ENCODE data around the gene CAPRIN1. TPM values are rescaled to one million over a fixed set of nuclear protein-coding genes. Genes with fewer than 3 reads are reported as not detected.
"Not testable (repeated sequence)": the region's sequence is repeated elsewhere in the genome, so short reads cannot be mapped to it uniquely, and the experiment has no call there.

CAPRIN1 gene
- total RNA-seq, 1 donor from 2014 or later, result 154 TPM

DNA sequence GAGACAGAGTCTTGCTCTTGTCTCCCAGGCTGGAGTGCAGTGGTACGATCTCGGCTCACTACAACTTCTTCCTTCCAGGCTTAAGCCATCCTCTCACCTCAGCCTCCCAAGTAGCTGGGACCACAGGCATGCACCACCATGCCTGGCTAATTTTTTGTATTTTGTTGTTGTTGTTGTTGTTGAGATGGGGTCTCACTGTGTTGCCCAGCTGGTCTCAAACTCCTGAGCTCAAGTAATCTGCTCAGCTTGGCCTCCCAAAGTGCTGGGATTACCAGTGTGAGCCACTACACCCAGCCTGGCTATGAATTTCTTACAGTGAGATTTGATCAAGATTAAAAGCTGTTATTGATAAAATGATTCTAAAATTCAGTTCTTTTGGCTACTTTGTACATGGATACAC is 43.4 kb downstream of the CAPRIN1 start:
- not testable (repeated sequence) for ATAC-seq

DNA sequence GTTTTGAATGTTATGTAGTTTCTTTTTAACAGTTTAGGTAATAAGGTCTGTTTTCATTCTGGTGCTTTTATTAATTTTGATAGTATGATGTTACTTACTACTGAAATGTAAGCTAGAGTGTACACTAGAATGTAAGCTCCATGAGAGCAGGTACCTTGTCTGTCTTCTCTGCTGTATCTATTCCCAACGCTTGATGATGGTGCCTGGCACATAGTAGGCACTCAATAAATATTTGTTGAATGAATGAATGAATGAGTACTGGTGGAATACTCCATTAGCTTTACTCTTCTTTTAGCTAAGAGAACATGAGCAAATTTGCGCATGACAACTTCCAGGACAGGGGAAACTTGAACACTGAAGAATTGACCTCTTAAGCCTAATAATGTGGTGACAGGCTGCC is 47.3 kb downstream of the CAPRIN1 start:
- ATAC-seq, result no peak

DNA sequence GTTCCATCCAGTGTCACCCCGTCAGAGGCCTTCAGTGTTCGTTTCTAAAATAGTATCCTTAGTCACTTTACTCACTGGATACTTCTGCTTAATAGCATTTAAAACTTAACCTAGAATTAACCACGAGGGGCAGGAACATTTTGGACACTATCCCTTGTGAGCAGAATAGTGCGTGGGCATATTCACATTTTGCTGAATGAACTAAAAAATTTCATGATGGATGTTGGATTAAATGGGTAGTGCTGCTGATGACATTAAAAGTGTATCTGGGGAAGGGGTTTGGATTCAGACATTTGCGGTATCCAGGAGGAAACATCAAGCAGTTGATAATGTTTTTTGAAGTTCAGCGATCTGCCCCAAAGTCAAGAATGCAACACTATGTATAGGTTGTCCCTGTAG is 53.1 kb downstream of the CAPRIN1 start:
- no peak for ATAC-seq

DNA sequence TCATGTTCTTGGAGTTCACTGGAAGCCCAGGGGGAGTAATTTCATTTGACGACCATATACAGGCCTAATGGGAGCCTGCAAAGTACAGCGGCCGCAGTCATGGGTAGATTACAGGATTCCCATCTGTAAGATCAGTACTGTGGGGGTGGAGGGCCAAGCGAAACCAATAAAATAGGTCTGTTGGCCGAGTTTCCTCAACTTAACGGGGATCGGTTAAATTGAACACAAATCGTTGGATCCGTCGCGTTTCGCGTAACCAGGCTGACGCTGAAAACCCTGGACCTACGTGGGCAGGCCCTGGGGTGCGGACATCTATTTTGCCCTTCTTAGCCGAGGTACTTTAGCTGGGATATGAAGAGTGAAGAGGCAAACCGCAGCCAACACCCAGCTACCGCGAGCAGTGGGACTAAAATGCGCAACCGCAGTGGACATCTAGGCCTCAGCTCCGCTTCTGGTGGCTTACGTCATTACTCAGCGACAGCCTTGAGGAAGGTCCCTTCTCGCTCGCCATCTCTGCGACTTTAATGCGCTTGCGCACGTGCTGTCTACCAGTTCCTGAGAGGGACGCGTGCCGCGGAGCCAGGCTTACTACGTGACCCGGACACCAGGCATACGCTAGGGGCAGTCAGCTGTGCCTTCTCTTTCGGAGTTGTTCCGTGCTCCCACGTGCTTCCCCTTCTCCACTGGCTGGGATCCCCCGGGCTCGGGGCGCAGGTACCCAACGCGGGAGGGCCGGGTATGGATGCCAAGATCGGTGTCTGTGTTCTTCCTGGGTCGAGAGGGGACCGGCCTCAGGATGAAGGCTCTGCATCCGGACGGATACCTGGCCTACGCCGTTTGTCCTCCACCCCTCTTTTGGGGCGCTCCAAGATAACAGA is 53.8 kb downstream of the CAPRIN1 start, which contains the start of gene NAT10:
Gene NAT10 (plus strand): TSS at position 551 of the 878 bp plus-strand sequence. CDS start 2,597 bp downstream, outside the sequence.
- ATAC-seq, result peak; percentile 97

DNA sequence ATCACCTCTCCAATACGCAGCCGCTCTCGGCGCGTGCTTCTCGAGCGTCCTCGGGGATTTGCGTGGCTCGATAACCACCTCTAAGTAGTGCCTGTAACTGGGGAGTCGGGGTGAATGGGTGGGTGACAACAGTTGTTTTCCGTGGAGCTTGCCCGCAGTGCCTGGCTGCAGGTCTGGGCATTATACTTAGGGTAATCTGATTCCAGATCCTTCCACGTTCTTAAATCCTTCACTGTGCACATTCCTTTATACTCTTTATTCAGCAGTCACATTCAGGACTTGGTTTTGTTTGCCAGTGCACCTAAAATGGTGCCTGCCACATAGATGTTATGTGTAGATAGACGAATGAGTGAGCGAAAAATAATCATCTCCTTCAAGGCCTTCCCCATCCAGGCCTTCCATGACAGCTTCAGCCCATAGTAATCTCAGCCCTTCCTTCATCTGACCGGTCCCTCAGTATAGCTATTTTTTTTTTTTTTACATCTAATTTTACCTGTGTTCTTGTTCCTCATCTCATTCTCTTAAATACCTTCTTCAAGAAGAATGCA is 54.5 kb downstream of the CAPRIN1 start:
- ATAC-seq, result no peak

DNA sequence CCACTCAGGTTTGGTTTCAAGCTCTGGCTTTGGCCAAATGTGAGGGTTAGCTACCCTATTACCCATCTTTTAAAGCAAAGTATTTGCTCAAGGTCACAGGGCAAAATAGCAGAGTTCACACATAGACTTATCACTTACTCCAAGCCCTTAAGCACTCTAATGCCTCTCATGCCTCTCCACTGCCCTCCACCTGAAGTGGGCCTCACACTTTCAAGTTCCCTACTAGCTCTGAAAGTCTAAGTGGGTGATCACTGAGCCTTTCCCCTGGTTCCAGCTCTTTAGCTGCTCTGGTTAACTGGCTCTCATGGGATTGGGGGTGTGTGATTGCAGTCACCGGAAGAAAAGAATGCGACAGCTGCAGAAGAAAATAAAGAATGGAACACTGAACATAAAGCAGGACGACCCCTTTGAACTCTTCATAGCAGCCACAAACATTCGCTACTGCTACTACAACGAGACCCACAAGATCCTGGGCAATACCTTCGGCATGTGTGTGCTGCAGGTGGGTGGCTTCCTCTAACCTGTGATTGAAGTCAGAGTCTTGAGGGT is 60.3 kb downstream of the CAPRIN1 start:
- ATAC-seq, result no peak

DNA sequence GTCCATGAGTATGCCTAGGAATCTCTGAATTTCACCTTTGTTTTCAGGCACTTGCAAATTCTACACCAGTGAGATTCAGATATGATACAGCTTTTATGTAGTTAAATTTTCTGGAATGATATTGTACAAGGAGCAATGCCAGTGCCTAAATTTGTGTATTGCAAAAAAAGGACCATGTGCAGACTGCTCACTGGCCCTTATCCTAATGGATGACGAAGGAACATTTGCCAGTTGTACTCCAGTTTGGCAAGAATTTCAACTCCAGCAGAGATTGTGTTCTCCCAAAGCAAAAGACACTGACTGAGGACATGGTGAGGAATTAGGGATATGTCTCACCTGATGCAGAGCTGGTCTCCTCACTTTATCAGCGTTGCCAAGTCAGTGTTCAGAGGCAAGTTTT is 62.5 kb downstream of the CAPRIN1 start:
- ATAC-seq, result no peak

DNA sequence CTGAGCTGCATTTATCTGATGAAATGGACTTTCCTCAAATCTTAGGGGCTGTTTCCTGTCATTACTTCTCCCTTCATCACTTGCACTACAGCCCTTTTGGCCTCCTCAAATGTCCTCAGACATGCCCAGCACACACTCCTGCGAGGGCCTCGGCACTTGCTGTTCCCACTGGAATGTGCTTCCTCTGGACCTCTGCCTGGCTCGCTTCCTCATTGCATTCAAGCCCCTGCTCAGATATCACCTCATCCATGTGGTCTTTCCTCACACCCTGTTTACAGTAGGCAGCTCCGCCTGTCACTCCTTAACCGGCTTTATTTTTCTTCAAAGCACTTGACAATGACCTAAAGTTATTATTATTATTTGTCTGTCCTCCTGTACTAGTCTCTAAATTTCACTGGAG is 62.9 kb downstream of the CAPRIN1 start:
- ATAC-seq, result no peak

DNA sequence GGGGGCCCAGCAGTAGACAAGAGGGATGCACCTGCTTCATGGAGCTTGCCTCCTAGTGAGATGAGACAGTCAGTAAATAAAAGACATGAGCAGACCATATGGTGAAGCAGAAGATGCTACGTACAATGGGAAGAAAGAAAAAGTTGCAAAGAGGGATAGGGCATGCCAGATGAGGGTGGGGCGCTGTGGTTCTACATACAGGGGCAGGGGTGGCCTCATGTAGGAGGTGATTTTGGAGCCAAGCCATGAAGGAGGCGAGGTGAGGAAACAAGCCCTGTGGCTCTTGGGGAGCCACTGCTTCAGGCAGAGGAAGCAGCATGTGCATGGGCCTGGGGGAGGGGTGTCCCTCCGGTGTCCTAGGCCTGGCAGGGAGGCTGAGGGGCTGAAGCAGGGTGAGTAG is 69.1 kb downstream of the CAPRIN1 start:
- no peak for ATAC-seq

DNA sequence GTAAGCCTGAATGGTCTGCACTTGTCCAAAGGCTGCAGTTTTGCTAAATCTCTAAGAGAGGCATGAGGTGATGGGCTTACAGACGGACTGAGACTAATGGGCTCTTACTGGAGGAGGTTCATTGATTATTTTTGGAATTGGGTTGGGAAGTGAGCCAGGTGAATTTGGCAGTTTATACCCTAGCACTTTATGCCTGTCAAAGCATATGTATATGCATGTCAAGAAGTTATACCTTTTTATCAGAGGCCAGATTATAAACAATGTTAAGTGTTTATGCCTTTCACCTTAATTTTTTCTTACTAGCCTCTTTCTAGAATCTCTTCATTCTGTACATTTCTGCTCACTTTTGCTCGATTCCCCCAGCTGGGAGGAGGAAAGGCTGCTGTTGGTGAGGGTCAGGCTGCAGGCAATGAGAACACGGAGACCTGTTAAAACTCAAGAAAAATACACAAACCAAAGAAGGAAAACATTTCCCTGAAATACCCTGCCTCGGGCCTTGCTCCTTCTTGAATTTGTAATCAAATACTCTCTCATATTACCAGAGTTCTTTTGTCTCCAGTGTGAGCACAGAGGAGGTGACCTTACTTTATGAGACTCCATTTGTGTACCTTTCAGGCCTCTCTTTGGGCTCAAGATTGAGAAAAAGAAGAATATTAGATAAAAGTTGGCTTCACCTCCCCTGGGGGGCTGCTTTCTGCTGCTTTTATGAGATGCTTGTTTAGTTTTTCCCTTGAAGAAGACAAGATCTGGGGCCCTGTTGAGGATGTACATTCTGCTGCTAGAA is 73.5 kb downstream of the CAPRIN1 start:
- ATAC-seq, result no peak

DNA sequence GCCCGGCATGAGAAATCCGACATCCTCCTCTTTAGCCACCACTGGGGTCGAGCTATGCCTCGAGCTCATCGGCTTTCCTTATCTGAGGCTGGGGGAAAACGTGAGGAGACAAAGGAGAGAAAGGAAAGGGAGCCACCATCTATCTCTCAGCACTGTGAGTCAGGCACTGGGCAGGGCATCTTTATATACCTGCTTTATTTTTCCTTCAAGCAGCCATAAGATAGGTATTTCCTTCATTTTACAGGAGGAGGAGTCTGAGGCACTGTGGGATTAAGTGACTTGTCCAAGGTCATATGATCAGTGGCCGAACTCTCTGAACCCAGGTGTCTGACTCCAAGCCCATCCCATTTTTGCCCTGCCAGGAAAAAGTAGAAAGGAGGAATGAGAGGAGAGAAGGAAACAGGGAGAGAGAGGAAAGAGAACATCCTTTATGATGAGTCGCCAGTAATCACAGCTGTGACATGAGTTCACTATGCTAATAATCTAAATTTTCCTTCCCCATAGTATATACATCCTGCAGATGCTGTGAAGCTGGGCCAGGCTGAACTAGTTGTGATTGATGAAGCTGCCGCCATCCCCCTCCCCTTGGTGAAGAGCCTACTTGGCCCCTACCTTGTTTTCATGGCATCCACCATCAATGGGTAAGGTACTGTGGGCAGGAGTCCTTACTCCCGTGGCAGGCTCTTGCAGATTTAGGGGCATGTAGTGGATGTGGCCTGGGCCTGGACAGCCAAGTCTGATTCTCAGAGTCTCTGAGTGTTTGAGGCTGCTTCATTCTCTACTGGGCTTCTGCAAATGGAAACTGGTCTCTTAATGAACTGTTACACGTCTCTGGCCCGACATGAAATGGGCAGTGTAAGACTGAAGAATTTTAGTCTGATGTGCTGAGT is 75.7 kb downstream of the CAPRIN1 start:
- ATAC-seq, result no peak

DNA sequence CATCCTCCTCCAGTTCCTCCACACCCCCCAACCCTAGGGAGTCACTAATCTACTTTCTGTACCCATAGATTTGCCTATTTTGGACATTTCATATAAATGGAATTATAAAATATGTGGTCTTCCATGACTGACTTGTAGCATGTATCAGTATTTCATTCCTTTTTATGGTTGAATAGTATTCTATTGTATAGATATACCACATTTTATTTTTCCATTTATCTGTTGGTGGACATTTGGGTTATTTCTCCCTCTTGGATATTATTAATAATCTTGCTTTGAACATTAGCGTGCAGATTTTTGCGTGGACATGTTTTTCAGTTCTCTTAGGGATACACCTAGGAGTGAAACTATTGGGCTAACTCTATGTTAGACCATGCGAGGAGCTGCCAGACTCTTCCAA is 77.3 kb downstream of the CAPRIN1 start:
- no peak for ATAC-seq

DNA sequence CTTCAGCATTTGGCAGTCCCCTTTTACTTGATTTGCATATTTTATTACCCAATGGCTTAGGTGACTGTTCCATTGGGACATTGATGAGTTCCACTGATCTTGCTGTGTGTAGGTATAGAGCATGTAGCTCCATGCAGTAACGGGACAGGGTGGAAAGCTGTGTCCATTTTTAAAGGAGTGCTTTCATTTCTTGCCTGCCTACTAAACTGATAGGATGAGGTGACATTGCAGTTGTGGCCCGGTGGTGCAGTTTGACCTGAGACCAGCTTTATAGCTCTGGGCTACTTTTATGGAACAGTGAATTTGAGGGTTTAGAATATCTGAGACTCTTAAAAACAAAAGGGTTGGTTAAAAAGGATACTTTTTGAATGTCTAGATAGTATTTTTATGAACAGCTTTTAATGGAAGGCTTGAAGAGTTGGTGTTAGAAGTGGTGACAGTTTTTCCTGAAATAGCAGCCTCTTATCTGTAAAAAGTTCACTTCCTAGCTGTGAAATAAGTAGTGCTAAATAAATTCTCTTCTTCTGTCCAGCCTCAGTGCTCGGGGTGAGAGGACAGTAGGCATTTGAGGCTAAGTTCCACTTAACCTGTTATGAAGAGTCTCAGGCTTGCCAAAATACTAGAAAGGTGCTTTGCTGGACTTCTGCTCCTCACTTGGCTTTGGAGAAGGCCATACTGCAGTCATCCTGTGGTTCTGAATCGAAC is 80.9 kb downstream of the CAPRIN1 start:
- ATAC-seq, result no peak

DNA sequence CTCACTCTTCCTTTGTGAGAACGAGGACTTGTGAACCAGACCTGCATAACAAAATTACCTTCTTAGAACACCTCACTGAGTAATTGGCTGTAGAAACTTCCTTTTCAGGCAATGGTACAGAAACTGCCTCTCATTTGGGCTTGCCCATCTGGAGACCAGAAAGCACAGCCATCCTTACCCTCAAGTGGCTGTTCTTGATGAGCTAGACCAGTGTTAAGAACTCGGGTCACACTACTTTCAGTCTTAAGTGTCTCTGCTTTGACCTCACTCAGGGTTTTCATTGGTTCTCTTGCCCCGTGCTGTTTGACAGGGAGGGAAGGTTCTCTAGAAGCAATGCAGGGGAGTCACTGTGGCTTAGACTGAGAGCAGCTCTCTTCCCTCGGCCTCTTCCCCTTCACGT is 83.2 kb downstream of the CAPRIN1 start:
- ATAC-seq, result no peak

DNA sequence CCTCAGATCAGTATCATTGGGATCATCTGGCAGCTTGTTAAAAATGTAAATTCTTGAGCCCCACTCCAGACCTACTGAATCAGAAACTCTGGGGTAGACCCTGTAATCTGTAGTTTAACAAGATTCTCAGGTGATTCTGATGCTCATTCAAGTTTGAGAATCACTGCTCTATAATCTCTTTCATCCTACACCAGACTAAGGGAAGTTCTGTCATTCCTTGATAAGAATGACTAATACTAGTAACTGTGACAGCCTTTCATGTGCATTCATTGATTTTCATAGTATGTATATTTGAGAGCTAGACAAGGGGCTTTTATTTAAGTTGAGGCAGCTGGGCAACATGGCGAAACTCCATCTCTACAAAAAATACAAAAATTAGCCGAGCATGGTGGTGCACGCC is 83.9 kb downstream of the CAPRIN1 start:
- no peak for ATAC-seq

DNA sequence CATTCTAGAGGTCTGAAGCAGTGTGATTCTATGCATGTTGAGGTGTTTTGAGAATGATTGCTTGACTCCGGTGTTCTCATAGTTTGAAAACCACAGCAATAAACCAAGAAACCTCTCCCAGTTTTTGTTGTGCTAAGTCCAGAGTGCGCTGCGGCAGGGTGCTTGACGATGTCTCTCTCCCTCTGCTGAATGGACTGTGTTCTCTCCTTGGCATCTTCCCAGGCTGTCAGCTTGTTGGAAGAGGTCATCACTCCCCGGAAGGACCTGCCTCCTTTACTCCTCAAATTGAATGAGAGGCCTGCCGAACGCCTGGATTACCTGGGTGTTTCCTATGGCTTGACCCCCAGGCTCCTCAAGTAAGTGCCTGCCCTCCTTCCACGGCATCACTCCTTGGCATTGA is 84.9 kb downstream of the CAPRIN1 start:
- no peak for ATAC-seq

DNA sequence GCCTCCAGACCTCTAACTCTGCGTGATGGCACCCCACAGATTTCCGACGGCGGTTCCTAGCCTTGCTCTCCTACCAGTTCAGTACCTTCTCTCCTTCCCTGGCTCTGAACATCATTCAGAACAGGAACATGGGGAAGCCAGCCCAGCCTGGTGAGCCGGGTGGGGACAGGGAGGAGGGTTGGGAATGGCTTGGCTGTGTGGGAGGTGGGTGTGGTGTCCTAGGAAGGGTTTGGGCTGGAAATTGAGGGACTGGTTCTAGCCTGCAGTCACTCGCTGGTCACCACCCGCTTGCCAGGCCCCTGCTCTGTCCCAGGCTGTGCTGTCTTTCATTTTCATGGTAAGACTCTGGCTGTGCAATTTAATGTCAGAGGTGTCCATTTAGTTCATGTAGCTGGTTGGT is 87.8 kb downstream of the CAPRIN1 start:
- peak; percentile 22 for ATAC-seq

DNA sequence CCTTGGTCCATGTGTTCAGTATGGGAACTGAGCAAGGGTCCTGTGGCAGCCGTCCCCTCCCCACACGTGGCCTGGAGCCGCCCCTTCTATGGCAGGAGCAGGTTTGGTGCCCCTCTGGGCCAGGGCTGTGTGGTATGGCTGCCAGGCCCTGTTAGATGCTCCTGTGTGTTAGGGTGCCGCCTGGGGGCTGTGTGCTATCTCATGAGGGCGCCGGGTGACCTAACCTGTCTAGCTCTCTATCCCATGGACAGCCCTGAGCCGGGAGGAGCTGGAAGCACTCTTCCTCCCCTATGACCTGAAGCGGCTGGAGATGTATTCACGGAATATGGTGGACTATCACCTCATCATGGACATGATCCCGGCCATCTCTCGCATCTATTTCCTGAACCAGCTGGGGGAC is 88.6 kb downstream of the CAPRIN1 start:
- ATAC-seq, result peak; percentile 14

DNA sequence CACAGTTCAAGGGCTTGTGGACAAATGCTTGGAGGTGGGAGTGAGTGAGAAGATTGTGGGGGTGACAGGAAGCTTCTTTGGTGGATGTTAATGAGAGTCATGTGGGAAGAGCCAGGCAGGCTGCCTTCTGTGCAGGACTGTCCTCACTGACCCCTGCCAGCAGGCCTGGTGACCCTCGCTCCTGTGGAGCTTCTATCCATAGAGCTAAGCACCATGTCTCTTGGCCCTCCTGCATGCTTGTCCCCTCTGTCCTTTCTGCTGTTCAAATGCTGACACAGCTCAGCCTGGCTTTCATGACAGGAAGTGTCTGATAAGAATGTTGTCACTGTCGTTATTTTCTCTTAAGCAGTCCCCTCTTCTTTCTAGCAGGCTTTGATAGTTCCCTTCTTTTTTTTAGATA is 91.5 kb downstream of the CAPRIN1 start:
- ATAC-seq, result no peak

DNA sequence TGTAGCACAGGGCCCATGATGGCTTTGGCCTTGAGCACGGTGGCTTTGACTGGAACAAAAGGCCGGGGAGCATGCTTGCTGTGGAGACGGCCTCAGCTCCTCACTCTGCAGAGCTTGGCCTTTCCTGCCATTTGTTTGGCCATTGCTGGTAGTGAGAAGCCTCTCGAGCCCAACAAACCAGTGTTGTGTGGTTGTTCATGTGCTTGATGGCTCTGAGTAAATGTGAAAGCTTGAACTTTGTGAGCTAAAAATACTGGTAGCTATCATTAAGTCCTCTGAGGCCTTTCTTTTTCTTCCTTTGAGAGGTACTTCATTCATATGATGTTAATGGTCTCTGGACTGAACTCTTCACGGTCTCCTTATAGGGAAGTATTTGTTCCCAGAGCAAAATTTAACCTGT is 93.5 kb downstream of the CAPRIN1 start:
- no peak for ATAC-seq

DNA sequence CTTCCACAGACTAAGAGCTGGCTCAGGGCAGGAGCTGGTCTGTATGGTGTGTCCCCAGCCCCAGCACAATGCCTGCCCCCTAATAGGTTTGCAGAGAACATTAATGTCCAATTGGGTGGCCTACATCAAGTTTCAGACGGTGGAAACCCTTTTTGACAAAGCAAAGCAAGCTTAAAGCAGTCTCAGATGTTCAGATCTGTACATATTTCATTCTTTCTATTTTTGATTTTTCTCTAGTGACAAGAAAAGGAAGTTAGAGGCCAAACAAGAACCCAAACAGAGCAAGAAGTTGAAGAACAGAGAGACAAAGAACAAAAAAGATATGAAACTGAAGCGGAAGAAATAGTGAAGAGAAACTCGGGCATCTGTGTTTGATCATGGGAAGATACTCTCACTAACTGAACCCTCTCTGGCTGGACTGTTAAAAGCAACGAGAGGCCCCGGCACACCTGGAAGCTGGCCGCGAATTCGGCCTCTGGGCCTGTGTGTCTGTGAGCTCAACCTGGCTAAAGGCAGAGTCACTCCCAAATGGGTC is 94.4 kb downstream of the CAPRIN1 start:
- no peak for ATAC-seq
